HCT116 (cell line): ENCODE results near the gene KRT33A. TPM values are rescaled to one million over a fixed set of nuclear protein-coding genes. Genes with fewer than 3 reads are reported as not detected.
A peak's percentile ranks its signal among the peaks of the same experiment; 100 is the strongest.
"Not testable (repeated sequence)": the region's sequence is repeated elsewhere in the genome, so short reads cannot be mapped to it uniquely, and the experiment has no call there.

Source experiments
- ATAC-seq: fragments of 200-7000 bp; cut with Tn5 transposase; 2 replicates; pipeline ENCODE4 v1.9.1; 2020; ENCODE audit warnings: mild to moderate bottlenecking, moderate library complexity
- BruUV-seq: library from RNA; stranded (reverse); fragments of 400-500 nt; replicated peaks from 2 replicates; lab custom pipeline; 2021; lab: Mats Ljungman, UMichigan
- CTCF ChIA-PET: fragments of 300-600 bp; sonication (Branson Sonifier 250); formaldehyde crosslinking; loops from one replicate; lab custom pipeline; 2021; ENCODE audit warnings: antibody characterized with exemption; lab: Charles Lee
- POLR2A ChIA-PET: fragments of 300-600, 350-600 bp; sonication (Branson Sonifier 250); formaldehyde crosslinking; loops from one replicate; lab custom pipeline; 2021; ENCODE audit warnings: antibody characterized with exemption; lab: Charles Lee
- RAD21 ChIA-PET, 2 experiments: fragments of 300-600 bp; sonication (Branson Sonifier 250); formaldehyde crosslinking; loops; one replicate each; lab custom pipeline; 2023; ENCODE audit warnings: low total read pairs in 2 of 2; ENCODE audit not compliant: uncharacterized antibody in 2 of 2, unreplicated experiment in 2 of 2, low non-redundant PET in 1 of 2; lab: Charles Lee
- DNase-seq: peaks from one replicate; pipeline ENCODE4 v3.0.0-alpha.2; 2010; ENCODE audit warnings: low read depth, low spot score
- H2AFZ ChIP-seq: fragments of 200-600 bp; shearing (Covaris generic), sonication (generic); 2 replicates; pipeline ENCODE4 v1.6.1; 2017; ENCODE audit warnings: low read depth, mixed run types, mixed read lengths, antibody characterized with exemption, low read length; ENCODE audit not compliant: poor library complexity, severe bottlenecking
- H3K27ac ChIP-seq: 2 replicates; pipeline ENCODE4 v1.5.1; 2012; ENCODE audit warnings: low read depth, low read length
- H3K27me3 ChIP-seq: fragments of 200-600 bp; sonication (generic); 2 replicates; pipeline ENCODE4 v1.6.1; 2016; ENCODE audit warnings: mixed run types, low read length, mixed read lengths; ENCODE audit not compliant: insufficient read depth
- H3K36me3 ChIP-seq, 2 experiments: fragments of 200-500 bp in 1 of 2; fragments of 200-600 bp in 1 of 2; sonication (Bioruptor generic) in 1 of 2; sonication (generic) in 1 of 2; 2 replicates each; pipeline versions ENCODE4 v1.5.1 to v1.6.1; 2014 to 2016; ENCODE audit warnings: low read length in 2 of 2, inconsistent platforms in 1 of 2, mixed read lengths in 1 of 2, mixed run types in 1 of 2; ENCODE audit not compliant: insufficient read depth in 2 of 2, control insufficient read depth in 1 of 2
- H3K4me1 ChIP-seq, 2 experiments: fragments of 200-600 bp in 1 of 2; sonication (generic) in 1 of 2; 2 replicates each; pipeline versions ENCODE4 v1.5.1 to v1.6.1; 2012 to 2017; ENCODE audit warnings: low read length in 2 of 2, inconsistent platforms in 1 of 2, mild to moderate bottlenecking in 1 of 2, mixed read lengths in 1 of 2, mixed run types in 1 of 2, moderate library complexity in 1 of 2; ENCODE audit not compliant: insufficient read depth in 2 of 2, control insufficient read depth in 1 of 2
- H3K4me2 ChIP-seq: fragments of 200-600 bp; sonication (generic); 2 replicates; pipeline ENCODE4 v1.6.1; 2017; ENCODE audit warnings: mixed run types, low read length, mixed read lengths
- H3K4me3 ChIP-seq, 2 experiments: fragments of 200-600 bp in 1 of 2; sonication (generic) in 1 of 2; replicated peaks in 1 of 2; 2 replicates each; pipeline ENCODE4 v1.5.1; 2011 to 2016; ENCODE audit warnings: low read length in 2 of 2, control low read depth in 1 of 2, low read depth in 1 of 2, mild to moderate bottlenecking in 1 of 2, mixed read lengths in 1 of 2, mixed run types in 1 of 2
- H3K79me2 ChIP-seq: fragments of 200-600 bp; sonication (generic); 2 replicates; pipeline ENCODE4 v1.6.1; 2017; ENCODE audit warnings: mild to moderate bottlenecking, mixed run types, low read length, moderate library complexity, mixed read lengths; ENCODE audit not compliant: insufficient read depth
- H3K9ac ChIP-seq: fragments of 200-600 bp; sonication (generic); 2 replicates; pipeline ENCODE4 v1.6.1; 2016; ENCODE audit warnings: low read length, mixed read lengths
- H3K9me2 ChIP-seq: fragments of 200-600 bp; sonication (generic), shearing (Covaris generic); 2 replicates; pipeline ENCODE4 v1.6.1; 2017; ENCODE audit warnings: mixed run types, mild to moderate bottlenecking, moderate library complexity; ENCODE audit not compliant: insufficient read depth
- H3K9me3 ChIP-seq, 2 experiments: fragments of 200-500 bp in 1 of 2; fragments of 200-600 bp in 1 of 2; sonication (Bioruptor generic) in 1 of 2; sonication (generic) in 1 of 2; 2 replicates each; pipeline ENCODE4 v1.6.1; 2014 to 2017; ENCODE audit warnings: low read length in 2 of 2, mixed read lengths in 2 of 2, inconsistent platforms in 1 of 2, low read depth in 1 of 2, mild to moderate bottlenecking in 1 of 2, mixed run types in 1 of 2, moderate library complexity in 1 of 2; ENCODE audit not compliant: control insufficient read depth in 1 of 2, insufficient read depth in 1 of 2
- H4K20me1 ChIP-seq: fragments of 200-600 bp; sonication (generic), shearing (Covaris generic); 2 replicates; pipeline ENCODE4 v1.6.1; 2017; ENCODE audit warnings: mixed run types, mild to moderate bottlenecking, moderate library complexity; ENCODE audit not compliant: insufficient read depth
- MAX ChIP-seq: IDR thresholded peaks from 2 replicates; pipeline ENCODE4 v1.6.1; 2012
- POLR2A ChIP-seq: IDR thresholded peaks from 2 replicates; pipeline ENCODE4 v1.7.0; 2011; ENCODE audit warnings: borderline replicate concordance; ENCODE audit not compliant: insufficient read depth, insufficient read length; ENCODE audit errors: extremely low read depth
- RAD21 ChIP-seq: IDR thresholded peaks from 2 replicates; pipeline ENCODE4 v1.6.1; 2012; ENCODE audit warnings: low read depth, mild to moderate bottlenecking
- intact Hi-C: fragments of 100-400 bp; cut with micrococcal nuclease; formaldehyde crosslinking; loops from 2 replicates; pipeline ENCODE4 v1.10.0; 2022
- total RNA-seq: library from RNA; stranded (reverse); gene quantifications from one replicate; pipeline ENCODE4 v1.2.1, GENCODE V29; 2021; ENCODE audit not compliant: unreplicated experiment

Gene KRT33A
- total RNA-seq, 1 experiment from 2014 or later = not detected

- H3K9me2 ChIP-seq = no peaks in the 10 kb centered on the region
- no peak overlapping the region for H3K4me3 ChIP-seq
- intact Hi-C loops = no loop called here
- BruUV-seq = no TSS peak
- ChIA-PET POLR2A (no interaction called here), CTCF (no interaction called here), RAD21 (no interaction called here)
- no peak for ATAC-seq
- H3K27ac ChIP-seq = no peak overlapping the region
- H3K4me1 ChIP-seq = peaks cover 0 to 14% of the 10 kb centered on the region in 2 experiments; a peak in 2 of 4 replicates
- H3K79me2 ChIP-seq = no peaks in the 10 kb centered on the region
- no peak for DNase-seq
- no peak overlapping the region for H2AFZ ChIP-seq
- H3K9ac ChIP-seq = no peak overlapping the region
- TF ChIP-seq RAD21 (no peak), MAX (no peak), POLR2A (no peak)
- no peaks in the 10 kb centered on the region for H3K36me3 ChIP-seq
- H3K9me3 ChIP-seq = peaks cover 4 to 5% of the 10 kb centered on the region in 2 experiments; a peak in 2 of 4 replicates
- no peak overlapping the region for H3K4me2 ChIP-seq
- H3K27me3 ChIP-seq = no peaks in the 10 kb centered on the region
- H4K20me1 ChIP-seq = no peaks in the 10 kb centered on the region
Measured at GRCh38 chr17:41382394-41382793, 31.8 kb upstream of the KRT33A start.

DNA sequence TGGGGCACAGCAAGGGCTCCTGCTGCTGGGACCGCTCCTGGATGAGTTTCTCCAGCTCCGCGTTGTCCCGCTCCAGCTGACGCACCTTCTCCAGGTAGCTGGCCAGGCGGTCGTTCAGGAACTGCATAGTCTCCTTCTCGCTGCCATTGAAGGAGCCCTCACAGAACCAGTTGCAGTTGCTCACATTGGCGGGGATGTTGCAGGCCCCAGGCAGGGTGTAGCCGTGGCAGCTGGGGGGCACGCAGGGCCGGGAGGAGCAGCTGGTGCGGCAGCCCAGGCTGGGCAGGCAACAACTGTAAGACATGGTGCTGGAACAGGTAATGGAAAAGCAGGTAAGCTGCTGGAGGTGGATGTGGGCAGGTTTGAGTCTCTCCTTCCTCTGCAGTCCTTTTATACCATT lies 31.3 kb upstream of the KRT33A start, which contains the start of gene KRT34:
Gene KRT34 (minus strand): TSS at position 364 of the 400 bp plus-strand sequence. CDS start 60 bp downstream, at position 304.
- DNase-seq, H3K4me2 ChIP-seq, H3K9me2 ChIP-seq, POLR2A ChIA-PET, RAD21 ChIA-PET, BruUV-seq, H3K27me3 ChIP-seq, H3K4me3 ChIP-seq, H3K79me2 ChIP-seq, ATAC-seq, H3K9me3 ChIP-seq, H4K20me1 ChIP-seq, H3K9ac ChIP-seq, CTCF ChIA-PET, H2AFZ ChIP-seq, H3K27ac ChIP-seq, intact Hi-C loops, H3K36me3 ChIP-seq: not testable (repeated sequence)
- peaks cover 0 to 14% of the 10 kb centered on the region in 2 experiments; a peak in 2 of 4 replicates for H3K4me1 ChIP-seq

DNA sequence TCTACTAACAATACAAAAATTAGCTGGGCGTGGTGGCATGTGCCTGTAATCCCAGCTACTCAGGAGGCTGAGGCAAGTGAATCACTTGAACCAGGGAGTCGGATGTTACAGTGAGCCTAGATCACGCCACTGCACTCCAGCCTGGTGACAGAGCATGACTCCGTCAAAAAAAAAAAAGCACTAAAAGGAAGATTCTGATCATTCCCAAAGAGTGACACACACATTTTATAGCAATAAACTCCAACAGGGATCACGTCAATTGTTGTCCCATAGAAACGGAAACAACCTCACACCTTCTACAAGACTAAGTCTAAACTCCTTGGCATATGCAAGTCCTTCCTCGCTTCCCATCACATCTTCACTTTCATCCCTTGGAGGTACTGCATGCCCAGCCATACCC lies 29.5 kb upstream of the KRT33A start:
- peak overlapping the region; percentile 7; the same call in 1 of the 2 replicates for H3K4me2 ChIP-seq
- H3K4me1 ChIP-seq = peaks cover 0 to 14% of the 10 kb centered on the region in 2 experiments; a peak in 2 of 4 replicates
- CTCF ChIA-PET, H4K20me1 ChIP-seq, H3K9ac ChIP-seq, DNase-seq, H3K79me2 ChIP-seq, H3K9me3 ChIP-seq, H3K9me2 ChIP-seq, intact Hi-C loops, H3K4me3 ChIP-seq, H3K36me3 ChIP-seq, BruUV-seq, H3K27me3 ChIP-seq, H3K27ac ChIP-seq, RAD21 ChIA-PET, POLR2A ChIA-PET: not testable (repeated sequence)
- H2AFZ ChIP-seq = peak overlapping the region; percentile 13
- ATAC-seq = peak; percentile 20; the same call in 1 of the 2 replicates
